Stimulated activated CD8-positive, alpha-beta memory T cell treated with anti-CD3 and anti-CD28 coated beads, Interleukin-7, amount 100 ng/mL, for 1 hour (primary cell): ENCODE data around the gene PAQR9.
"Not testable (repeated sequence)": the region's sequence is repeated elsewhere in the genome, so short reads cannot be mapped to it uniquely, and the experiment has no call there.

Experiments used
- DNase-seq, 2 donors: peaks; one replicate each; pipeline ENCODE4 v3.0.0-alpha.2; 2020; ENCODE audit warnings: low read depth in 2 of 2

Gene PAQR9

GRCh38 chr3:142963516-142964448, at the start of gene PAQR9:
PAQR9 (minus strand) TSS chr3:142963674; CDS start chr3:142963336, 338 bp downstream.
- no peak for DNase-seq

GRCh38 chr3:143011705-143012104, 48.2 kb upstream of the PAQR9 start:
- no peak for DNase-seq

GRCh38 chr3:143010024-143010423, 46.5 kb upstream of the PAQR9 start:
- DNase-seq = no peak

GRCh38 chr3:143004823-143005222, 41.3 kb upstream of the PAQR9 start:
- no peak for DNase-seq

GRCh38 chr3:143002727-143003126, 39.3 kb upstream of the PAQR9 start:
- no peak for DNase-seq

- DNase-seq = no peak
Measured at GRCh38 chr3:143002083-143002712, 38.7 kb upstream of the PAQR9 start.

GRCh38 chr3:143001369-143002082, 38.1 kb upstream of the PAQR9 start, which contains the start of gene U2SURP:
U2SURP (plus strand) TSS chr3:143001570; CDS start chr3:143001629, 59 bp downstream.
- DNase-seq = peak; percentile 75 to 79

GRCh38 chr3:143001034-143001368, 37.5 kb upstream of the PAQR9 start:
- DNase-seq = no peak

GRCh38 chr3:143000528-143000927, 37.1 kb upstream of the PAQR9 start:
- DNase-seq = no peak

GRCh38 chr3:142999881-143000280, 36.4 kb upstream of the PAQR9 start:
- no peak for DNase-seq

- no peak for DNase-seq
Measured at GRCh38 chr3:142998439-142998838, 35.0 kb upstream of the PAQR9 start.

GRCh38 chr3:142997330-142997729, 33.9 kb upstream of the PAQR9 start:
- DNase-seq = no peak

GRCh38 chr3:142993958-142994442, 30.5 kb upstream of the PAQR9 start:
- peak; percentile 15 to 28 for DNase-seq

GRCh38 chr3:142992323-142992722, 28.8 kb upstream of the PAQR9 start:
- no peak for DNase-seq

- DNase-seq = no peak
Measured at GRCh38 chr3:142990721-142991120, 27.2 kb upstream of the PAQR9 start.

GRCh38 chr3:142988826-142989225, 25.4 kb upstream of the PAQR9 start:
- not testable (repeated sequence) for DNase-seq

GRCh38 chr3:142988221-142988620, 24.7 kb upstream of the PAQR9 start:
- not testable (repeated sequence) for DNase-seq

- no peak for DNase-seq
Measured at GRCh38 chr3:142987707-142988106, 24.2 kb upstream of the PAQR9 start.

GRCh38 chr3:142987080-142987700, 23.7 kb upstream of the PAQR9 start:
- no peak for DNase-seq

GRCh38 chr3:142984255-142984654, 20.8 kb upstream of the PAQR9 start:
- DNase-seq = no peak

GRCh38 chr3:142983318-142983717, 19.8 kb upstream of the PAQR9 start:
- no peak for DNase-seq
